ENCODE data around the gene RAP1B. TPM values are rescaled to one million over a fixed set of nuclear protein-coding genes. Genes with fewer than 3 reads are reported as not detected.

The RAP1B gene
- total RNA-seq, 1 donor from 2014 or later = 182 TPM

- no peak for TF ChIP-seq CTCF (IDR thresholded peaks at IDR 0.05)
Measured at GRCh38 chr12:68647507-68647906, 36.8 kb downstream of the RAP1B start.

GRCh38 chr12:68648179-68648578, 37.5 kb downstream of the RAP1B start:
- peaks cover 22% of the 10 kb centered on the region for H3K36me3 Mint-ChIP-seq (ENCODE audit: unreplicated experiment)
- H3K4me3 Mint-ChIP-seq (ENCODE audit: unreplicated experiment) = no peak overlapping the region
- no peaks in the 10 kb centered on the region for H3K9me3 Mint-ChIP-seq (ENCODE audit: unreplicated experiment)
- no peak for TF ChIP-seq CTCF (IDR thresholded peaks at IDR 0.05)
- H3K4me1 Mint-ChIP-seq (ENCODE audit: unreplicated experiment) = peaks cover 9% of the 10 kb centered on the region
- H3K27me3 Mint-ChIP-seq (ENCODE audit: unreplicated experiment) = no peaks in the 10 kb centered on the region
- no peak for DNase-seq (ENCODE audit: extremely low spot score, unreplicated experiment)
- H3K27ac Mint-ChIP-seq (ENCODE audit: unreplicated experiment) = no peak overlapping the region

More at GRCh38 chr12:68647507-68647906, 36.8 kb downstream of the RAP1B start:
- Mint-ChIP-seq H3K27me3 (ENCODE audit: unreplicated experiment) (no peaks in the 10 kb centered on the region), H3K4me1 (ENCODE audit: unreplicated experiment) (peaks cover 9% of the 10 kb centered on the region), H3K36me3 (ENCODE audit: unreplicated experiment) (peaks cover 20% of the 10 kb centered on the region), H3K9me3 (ENCODE audit: unreplicated experiment) (no peaks in the 10 kb centered on the region), H3K27ac (ENCODE audit: unreplicated experiment) (no peak overlapping the region), H3K4me3 (ENCODE audit: unreplicated experiment) (no peak overlapping the region)
- DNase-seq (ENCODE audit: extremely low spot score, unreplicated experiment) = no peak

- no peak for DNase-seq (ENCODE audit: extremely low spot score, unreplicated experiment)
- no peaks in the 10 kb centered on the region for H3K4me1 Mint-ChIP-seq (ENCODE audit: unreplicated experiment)
- no peak overlapping the region for H3K4me3 Mint-ChIP-seq (ENCODE audit: unreplicated experiment)
- peaks cover 10% of the 10 kb centered on the region for H3K36me3 Mint-ChIP-seq (ENCODE audit: unreplicated experiment)
- TF ChIP-seq CTCF (IDR thresholded peaks at IDR 0.05) = peak; percentile 13
- no peaks in the 10 kb centered on the region for H3K9me3 Mint-ChIP-seq (ENCODE audit: unreplicated experiment)
- H3K27me3 Mint-ChIP-seq (ENCODE audit: unreplicated experiment) = no peaks in the 10 kb centered on the region
- no peak overlapping the region for H3K27ac Mint-ChIP-seq (ENCODE audit: unreplicated experiment)
Measured at GRCh38 chr12:68665016-68665569, 54.4 kb downstream of the RAP1B start.

- Mint-ChIP-seq H3K27ac (ENCODE audit: unreplicated experiment) (no peak overlapping the region), H3K4me3 (ENCODE audit: unreplicated experiment) (no peak overlapping the region), H3K4me1 (ENCODE audit: unreplicated experiment) (no peaks in the 10 kb centered on the region), H3K9me3 (ENCODE audit: unreplicated experiment) (no peaks in the 10 kb centered on the region), H3K36me3 (ENCODE audit: unreplicated experiment) (peaks cover 7% of the 10 kb centered on the region), H3K27me3 (ENCODE audit: unreplicated experiment) (no peaks in the 10 kb centered on the region)
- no peak for DNase-seq (ENCODE audit: extremely low spot score, unreplicated experiment)
- TF ChIP-seq CTCF (IDR thresholded peaks at IDR 0.05) = no peak
Measured at GRCh38 chr12:68667291-68667690, 56.6 kb downstream of the RAP1B start.

GRCh38 chr12:68667896-68668295, 57.2 kb downstream of the RAP1B start:
- no peak for TF ChIP-seq CTCF (IDR thresholded peaks at IDR 0.05)
- no peaks in the 10 kb centered on the region for H3K9me3 Mint-ChIP-seq (ENCODE audit: unreplicated experiment)
- no peak overlapping the region for H3K27ac Mint-ChIP-seq (ENCODE audit: unreplicated experiment)
- DNase-seq (ENCODE audit: extremely low spot score, unreplicated experiment) = no peak
- no peaks in the 10 kb centered on the region for H3K4me1 Mint-ChIP-seq (ENCODE audit: unreplicated experiment)
- H3K4me3 Mint-ChIP-seq (ENCODE audit: unreplicated experiment) = no peak overlapping the region
- H3K36me3 Mint-ChIP-seq (ENCODE audit: unreplicated experiment) = peaks cover 7% of the 10 kb centered on the region
- H3K27me3 Mint-ChIP-seq (ENCODE audit: unreplicated experiment) = no peaks in the 10 kb centered on the region
